PFSK-1 (cell line): ENCODE results near the gene CCSER1.

Experiments
- FOXP2 ChIP-seq: optimal IDR thresholded peaks from 2 replicates; pipeline ENCODE3; 2011; ENCODE audit warnings: borderline replicate concordance, control low read depth, inconsistent platforms; ENCODE audit not compliant: insufficient read depth; ENCODE audit errors: extremely low read length, extremely low read depth
- POLR2AphosphoS5 ChIP-seq: IDR thresholded peaks from 2 replicates; pipeline ENCODE4 v1.6.1; 2012; ENCODE audit warnings: low read depth, mild to moderate bottlenecking, control low read depth, low read length, moderate library complexity
- SIN3A ChIP-seq: IDR thresholded peaks from 2 replicates; pipeline ENCODE4 v1.6.1; 2012; ENCODE audit warnings: mild to moderate bottlenecking, low read length, moderate library complexity, borderline replicate concordance; ENCODE audit not compliant: insufficient read depth
- TF ChIP-seq, protein P1 (sequence below), 2 experiments: IDR thresholded peaks; 2 replicates each; pipeline versions ENCODE4 v1.6.1 to v1.8.0; 2011 to 2012; ENCODE audit warnings: low read depth in 2 of 2, low read length in 2 of 2, control low read depth in 1 of 2, inconsistent platforms in 1 of 2, mild to moderate bottlenecking in 1 of 2, moderate library complexity in 1 of 2; ENCODE audit not compliant: insufficient read depth in 1 of 2

DNA sequence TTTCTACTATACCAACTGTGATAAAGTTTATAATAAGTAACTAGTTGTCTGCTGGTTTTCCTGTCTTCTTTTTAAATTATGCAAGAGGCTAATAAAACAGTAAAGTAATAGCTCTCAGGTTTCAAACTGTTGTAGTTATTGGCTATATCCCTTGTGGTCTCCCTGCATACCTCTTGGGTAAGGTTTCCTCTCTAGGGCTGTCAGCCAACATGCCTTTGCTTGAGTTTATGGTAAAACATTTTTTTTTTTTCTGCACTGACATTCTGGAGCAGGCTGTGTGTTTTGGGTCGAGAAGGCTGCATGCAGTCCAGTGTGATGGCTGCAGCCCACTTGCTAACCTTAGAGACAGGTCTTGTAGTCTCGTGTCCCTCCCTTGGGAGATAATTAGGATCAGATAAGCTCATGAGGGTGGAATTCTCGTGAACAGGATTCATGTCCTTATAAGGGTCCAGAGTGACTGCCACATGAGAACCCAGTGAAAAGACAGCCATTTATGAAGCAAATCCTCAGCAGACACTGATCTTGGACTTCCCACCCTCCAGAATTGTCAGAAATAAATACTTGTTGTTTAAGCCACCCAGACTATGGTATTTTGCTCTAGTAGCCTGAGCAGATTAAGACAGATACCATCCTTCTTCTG is 831.2 kb downstream of the CCSER1 start:
- TF ChIP-seq POLR2AphosphoS5: no peak
- TF ChIP-seq, protein P1, sequence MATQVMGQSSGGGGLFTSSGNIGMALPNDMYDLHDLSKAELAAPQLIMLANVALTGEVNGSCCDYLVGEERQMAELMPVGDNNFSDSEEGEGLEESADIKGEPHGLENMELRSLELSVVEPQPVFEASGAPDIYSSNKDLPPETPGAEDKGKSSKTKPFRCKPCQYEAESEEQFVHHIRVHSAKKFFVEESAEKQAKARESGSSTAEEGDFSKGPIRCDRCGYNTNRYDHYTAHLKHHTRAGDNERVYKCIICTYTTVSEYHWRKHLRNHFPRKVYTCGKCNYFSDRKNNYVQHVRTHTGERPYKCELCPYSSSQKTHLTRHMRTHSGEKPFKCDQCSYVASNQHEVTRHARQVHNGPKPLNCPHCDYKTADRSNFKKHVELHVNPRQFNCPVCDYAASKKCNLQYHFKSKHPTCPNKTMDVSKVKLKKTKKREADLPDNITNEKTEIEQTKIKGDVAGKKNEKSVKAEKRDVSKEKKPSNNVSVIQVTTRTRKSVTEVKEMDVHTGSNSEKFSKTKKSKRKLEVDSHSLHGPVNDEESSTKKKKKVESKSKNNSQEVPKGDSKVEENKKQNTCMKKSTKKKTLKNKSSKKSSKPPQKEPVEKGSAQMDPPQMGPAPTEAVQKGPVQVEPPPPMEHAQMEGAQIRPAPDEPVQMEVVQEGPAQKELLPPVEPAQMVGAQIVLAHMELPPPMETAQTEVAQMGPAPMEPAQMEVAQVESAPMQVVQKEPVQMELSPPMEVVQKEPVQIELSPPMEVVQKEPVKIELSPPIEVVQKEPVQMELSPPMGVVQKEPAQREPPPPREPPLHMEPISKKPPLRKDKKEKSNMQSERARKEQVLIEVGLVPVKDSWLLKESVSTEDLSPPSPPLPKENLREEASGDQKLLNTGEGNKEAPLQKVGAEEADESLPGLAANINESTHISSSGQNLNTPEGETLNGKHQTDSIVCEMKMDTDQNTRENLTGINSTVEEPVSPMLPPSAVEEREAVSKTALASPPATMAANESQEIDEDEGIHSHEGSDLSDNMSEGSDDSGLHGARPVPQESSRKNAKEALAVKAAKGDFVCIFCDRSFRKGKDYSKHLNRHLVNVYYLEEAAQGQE (IDR thresholded peaks at IDR 0.05; ENCODE audit: insufficient read depth in 1 of 2, low read depth in 2 of 2, low read length in 2 of 2): no peak
- TF ChIP-seq FOXP2: no peak
- TF ChIP-seq SIN3A: no peak
